Left colon (tissue), 2 donors: ENCODE measurements around the gene LDLRAD4. TPM values are rescaled to one million over a fixed set of nuclear protein-coding genes. Genes with fewer than 3 reads are reported as not detected.

Experiments
- ATAC-seq: fragments of 200-7000 bp; cut with Tn5 transposase; one replicate; pipeline ENCODE4 v1.9.1; 2020; ENCODE audit warnings: mild to moderate bottlenecking, moderate library complexity
- DNase-seq, 2 donors: peaks; one replicate each; pipeline ENCODE4 v3.0.0-alpha.2; 2020
- intact Hi-C, 2 donors: fragments of 100-400 bp; cut with DNase I in 1 of 2; cut with micrococcal nuclease in 1 of 2; formaldehyde crosslinking; loops; one replicate each; pipeline versions ENCODE4 v1.11.2 to v1.14.0; 2022; cut with DNase I, micrococcal nuclease
- total RNA-seq, 2 donors: library from RNA; stranded (reverse); fragmentation: NEBNext Ultra II Directional; extraction: Animal tissue kit (Norgen Biotek cat#: 25700); gene quantifications; one replicate each; pipeline ENCODE4 v1.2.1, GENCODE V29; 2021
- donor health status: DM: no; HTN: no; CAD: no.
- donor health status: DM: yes; HTN: yes; CAD: no.

Gene LDLRAD4
- total RNA-seq, 2 donors from 2014 or later: 33.6 to 49.0 TPM

GRCh38 chr18:13635046-13635445 is 416.5 kb downstream of the LDLRAD4 start:
- intact Hi-C loops: no loop called here
- ATAC-seq (no peak), DNase-seq (no peak)

GRCh38 chr18:13638719-13639595 is 420.4 kb downstream of the LDLRAD4 start:
- no peak for ATAC-seq

GRCh38 chr18:13640266-13640860 is 421.8 kb downstream of the LDLRAD4 start:
- no peak for DNase-seq
- intact Hi-C loops: no loop called here

More at GRCh38 chr18:13638719-13639595, 420.4 kb downstream of the LDLRAD4 start:
- intact Hi-C loops: no loop called here
- no peak for DNase-seq

GRCh38 chr18:13641551-13642439 is 423.2 kb downstream of the LDLRAD4 start:
- DNase-seq (no peak), ATAC-seq (no peak)
- intact Hi-C loops: no loop called here

More at GRCh38 chr18:13640266-13640860, 421.8 kb downstream of the LDLRAD4 start:
- ATAC-seq: no peak

GRCh38 chr18:13642440-13642827 is 423.9 kb downstream of the LDLRAD4 start:
- intact Hi-C loops: no loop called here
- no peak for DNase-seq
- no peak for ATAC-seq

- no peak for DNase-seq
- intact Hi-C loops: no loop called here
- ATAC-seq: no peak
These were observed 424.7 kb downstream of the LDLRAD4 start for GRCh38 chr18:13643261-13643751.

- intact Hi-C loops: no loop called here
- no peak for DNase-seq
- ATAC-seq: no peak
These were observed 426.5 kb downstream of the LDLRAD4 start for GRCh38 chr18:13645093-13645492.

- DNase-seq: no peak
- intact Hi-C loops: no loop called here
- no peak for ATAC-seq
These were observed 428.1 kb downstream of the LDLRAD4 start for GRCh38 chr18:13646633-13647032.

- no peak for DNase-seq
- intact Hi-C loops: no loop called here
- no peak for ATAC-seq
These were observed 429.2 kb downstream of the LDLRAD4 start for GRCh38 chr18:13647761-13648160.

- intact Hi-C loops: no loop called here
- DNase-seq: no peak
- ATAC-seq: no peak
These were observed 431.1 kb downstream of the LDLRAD4 start for GRCh38 chr18:13649397-13650390.

- intact Hi-C loops: no loop called here
- ATAC-seq (no peak), DNase-seq (no peak)
These were observed 435.3 kb downstream of the LDLRAD4 start for GRCh38 chr18:13653746-13654433.

- ATAC-seq: no peak
- intact Hi-C loops: no loop called here
These were observed 439.4 kb downstream of the LDLRAD4 start for GRCh38 chr18:13657974-13658373.

GRCh38 chr18:13658436-13659204 is 440.1 kb downstream of the LDLRAD4 start:
- intact Hi-C loops: no loop called here
- no peak for DNase-seq
- ATAC-seq: no peak

More at GRCh38 chr18:13657974-13658373, 439.4 kb downstream of the LDLRAD4 start:
- no peak for DNase-seq

GRCh38 chr18:13660510-13660909 is 441.9 kb downstream of the LDLRAD4 start:
- DNase-seq (no peak), ATAC-seq (no peak)
- intact Hi-C loops: no loop called here

GRCh38 chr18:13661051-13661778 is 442.7 kb downstream of the LDLRAD4 start:
- ATAC-seq (no peak), DNase-seq (no peak)
- intact Hi-C loops: no loop called here

- intact Hi-C loops: no loop called here
- DNase-seq (no peak), ATAC-seq (no peak)
These were observed 443.3 kb downstream of the LDLRAD4 start for GRCh38 chr18:13661779-13662256.
